GM23248 (cell line): ENCODE results near the gene ARSI.

Experiments used
- EZH2 ChIP-seq: fragments of 200-600 bp; sonication (generic); IDR thresholded peaks from 2 replicates; pipeline ENCODE4 v1.6.1; 2018; ENCODE audit warnings: antibody characterized with exemption, mild to moderate bottlenecking; ENCODE audit not compliant: insufficient read depth, poor library complexity, severe bottlenecking
- EZH2phosphoT487 ChIP-seq: fragments of 200-600 bp; sonication (generic); IDR thresholded peaks from 2 replicates; pipeline ENCODE4 v1.6.1; 2018; ENCODE audit warnings: antibody characterized with exemption, moderate library complexity, mild to moderate bottlenecking, low read depth; ENCODE audit not compliant: insufficient read depth

- TF ChIP-seq EZH2phosphoT487 (no peak), EZH2 (no peak)
Measured at GRCh38 chr5:150316320-150316719, 13.6 kb upstream of the ARSI start.
